GM20431 (cell line): ENCODE measurements around the gene MPPE1.
"Not testable (repeated sequence)": the region's sequence is repeated elsewhere in the genome, so short reads cannot be mapped to it uniquely, and the experiment has no call there.

ENCODE experiments used
- in situ Hi-C: fragments of 300-500 bp; cut with MseI, MboI; formaldehyde crosslinking; loops from one replicate; pipeline ENCODE4 v1.15.0; 2020; ENCODE audit warnings: low sequenced_read_pairs; ENCODE audit not compliant: unreplicated experiment

MPPE1 gene

DNA sequence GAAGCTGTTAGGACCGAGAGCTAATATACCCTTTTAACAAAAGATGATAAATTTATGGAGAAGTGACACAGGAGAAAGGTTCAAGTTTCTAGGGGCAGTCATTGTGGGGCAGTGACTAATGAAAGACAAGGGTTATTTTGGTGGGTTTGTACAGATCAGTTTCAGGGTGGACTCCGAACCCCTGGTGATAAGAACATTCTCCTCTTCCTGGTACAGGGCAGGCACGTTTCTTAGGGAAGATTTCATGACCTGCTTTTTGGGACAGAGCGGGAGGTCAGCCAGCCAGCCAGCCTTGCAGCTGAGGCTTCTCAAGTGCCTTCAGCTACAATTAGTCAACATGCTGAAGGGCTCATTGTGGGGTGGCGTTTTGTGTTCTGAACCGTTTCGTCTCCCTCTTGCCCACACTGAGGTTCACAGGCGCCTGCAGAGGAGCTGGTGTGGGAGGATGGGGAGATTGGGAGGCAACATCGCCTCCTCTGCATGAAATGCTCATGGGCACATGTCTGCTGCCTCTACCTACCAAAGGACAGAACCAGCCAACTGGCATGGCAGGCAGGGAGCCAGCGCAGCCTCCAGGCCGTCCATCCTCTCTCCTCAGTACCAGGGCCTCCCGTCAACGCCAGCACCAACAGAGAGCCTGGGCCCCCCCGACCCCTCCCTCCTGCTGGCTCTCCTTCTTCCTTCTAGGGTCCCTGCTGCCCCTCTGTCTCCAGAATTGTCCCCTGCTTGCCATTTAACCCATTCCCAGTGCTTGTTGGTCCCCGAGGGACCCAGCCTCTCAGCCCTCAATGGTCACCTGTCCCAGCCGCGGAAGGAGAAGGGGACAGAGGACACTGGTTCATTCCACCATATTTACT, 47.3 kb downstream of the MPPE1 start:
- in situ Hi-C loops: no loop called here

DNA sequence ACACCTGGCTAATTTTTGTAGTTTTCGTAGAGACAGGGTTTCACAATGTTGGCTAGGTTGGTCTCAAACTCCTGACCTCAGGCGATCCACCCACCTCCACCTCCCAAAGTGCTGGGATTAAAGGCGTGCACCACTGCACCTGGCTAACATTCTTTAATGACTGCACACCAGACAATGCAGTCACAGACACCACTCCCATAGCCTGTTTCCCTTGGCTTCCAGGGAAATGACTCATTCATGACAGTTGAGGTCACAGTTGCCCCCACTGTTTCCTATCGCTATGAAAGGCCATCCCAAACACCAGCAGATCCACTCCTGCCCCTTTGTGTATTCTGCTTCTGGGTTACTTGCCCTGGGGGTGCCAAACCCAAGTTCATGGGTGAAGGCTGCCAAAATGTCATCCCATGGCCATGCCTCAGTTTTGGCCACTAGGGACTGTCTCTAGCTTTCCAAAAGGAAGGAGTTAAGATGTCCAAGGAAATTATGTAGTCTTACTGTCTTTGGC, 48.2 kb downstream of the MPPE1 start:
- in situ Hi-C loops: no loop called here

DNA sequence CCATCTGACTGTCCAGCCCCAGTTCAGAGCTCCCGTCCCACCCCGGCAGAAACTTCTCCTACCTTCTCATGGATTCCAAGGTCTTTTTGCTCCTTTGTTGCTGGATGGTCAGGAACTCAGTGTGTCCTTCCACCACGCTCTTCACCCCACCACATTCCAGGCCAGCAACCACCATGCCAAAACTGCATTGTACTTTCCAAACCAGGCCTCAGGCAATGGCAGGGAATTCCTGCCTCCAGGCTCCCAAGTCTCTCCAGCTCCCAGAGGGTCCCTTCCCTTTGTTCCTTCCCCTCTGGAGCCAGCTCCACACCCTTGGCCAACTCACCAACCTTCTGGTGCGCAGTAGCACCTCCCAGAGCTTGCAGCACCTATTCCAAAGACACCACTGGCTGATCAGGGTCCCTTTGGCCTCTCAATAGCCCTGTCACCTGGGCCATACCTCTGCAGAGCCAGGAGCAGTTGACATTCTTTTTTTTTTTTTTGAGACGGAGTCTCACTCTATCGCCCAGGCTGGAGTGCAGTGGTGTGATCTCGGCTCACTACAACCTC, 48.8 kb downstream of the MPPE1 start:
- in situ Hi-C loops: no loop called here

DNA sequence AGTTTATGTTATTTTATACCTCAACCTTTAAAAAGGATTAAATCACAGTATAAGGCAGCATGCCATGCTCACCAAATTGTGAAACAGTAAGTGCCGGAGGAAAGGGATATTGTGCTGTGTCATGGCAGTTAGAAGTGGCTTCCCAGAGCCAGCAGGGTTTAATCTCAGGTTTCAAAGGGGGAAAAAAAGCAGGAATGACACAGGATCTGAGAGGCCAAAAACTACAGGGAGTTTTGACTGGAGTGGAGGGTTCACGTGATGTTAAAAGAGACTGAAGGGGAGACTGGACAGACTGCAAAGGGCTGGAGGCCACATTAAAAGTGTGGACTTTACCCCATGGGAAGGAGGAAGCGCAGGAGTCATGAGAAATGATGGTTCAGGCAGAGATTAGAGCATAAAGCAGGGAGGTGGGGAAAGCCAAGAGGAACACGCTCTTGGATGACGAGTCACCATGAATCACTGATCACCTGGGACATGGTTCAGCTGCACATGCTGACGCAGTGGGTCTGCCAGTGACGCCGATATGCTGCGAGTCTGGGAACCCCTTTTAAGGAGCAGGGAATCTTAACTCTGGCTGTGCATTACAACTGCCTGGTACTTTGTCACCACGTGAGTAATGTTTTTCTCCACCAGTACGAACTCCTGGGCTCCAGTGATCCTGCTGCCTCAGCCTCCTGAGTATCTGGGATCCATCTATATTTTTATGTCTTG, 50.8 kb downstream of the MPPE1 start:
- in situ Hi-C loops: no loop called here

DNA sequence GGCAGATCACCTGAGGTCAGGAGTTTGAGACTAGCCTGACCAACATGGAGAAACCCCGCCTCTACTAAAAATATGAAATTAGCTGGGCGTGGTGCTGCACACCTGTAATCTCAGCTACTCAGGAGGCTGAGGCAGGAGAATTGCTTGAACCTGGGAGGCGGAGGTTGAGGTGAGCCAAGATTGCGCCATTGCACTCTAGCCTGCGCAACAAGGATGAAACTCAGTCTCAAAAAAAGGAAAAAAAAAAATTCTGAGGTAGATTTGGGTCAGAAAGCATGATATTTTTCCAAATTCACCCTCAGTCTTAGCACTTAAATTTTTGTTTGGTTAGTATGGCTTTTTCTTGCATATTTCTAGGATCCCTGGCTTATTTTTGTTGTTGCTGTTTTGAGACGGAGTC, 53.6 kb downstream of the MPPE1 start:
- in situ Hi-C loops: not testable (repeated sequence)

DNA sequence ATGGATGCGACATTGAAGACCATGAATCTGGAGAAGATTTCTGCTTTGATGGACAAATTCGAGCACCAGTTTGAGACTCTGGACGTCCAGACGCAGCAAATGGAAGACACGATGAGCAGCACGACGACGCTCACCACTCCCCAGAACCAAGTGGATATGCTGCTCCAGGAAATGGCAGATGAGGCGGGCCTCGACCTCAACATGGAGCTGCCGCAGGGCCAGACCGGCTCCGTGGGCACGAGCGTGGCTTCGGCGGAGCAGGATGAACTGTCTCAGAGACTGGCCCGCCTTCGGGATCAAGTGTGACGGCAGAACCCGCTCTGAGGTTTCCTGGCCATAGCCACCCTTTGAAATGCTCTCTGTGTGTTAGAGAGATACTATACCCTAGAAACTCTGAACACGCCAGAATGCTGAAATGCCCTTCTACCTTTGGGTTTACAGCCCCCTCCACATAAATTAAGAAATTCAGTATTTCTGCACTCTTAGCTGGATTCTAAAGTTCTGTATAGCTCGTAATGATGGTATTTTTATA, 56.2 kb downstream of the MPPE1 start:
- in situ Hi-C loops: no loop called here

DNA sequence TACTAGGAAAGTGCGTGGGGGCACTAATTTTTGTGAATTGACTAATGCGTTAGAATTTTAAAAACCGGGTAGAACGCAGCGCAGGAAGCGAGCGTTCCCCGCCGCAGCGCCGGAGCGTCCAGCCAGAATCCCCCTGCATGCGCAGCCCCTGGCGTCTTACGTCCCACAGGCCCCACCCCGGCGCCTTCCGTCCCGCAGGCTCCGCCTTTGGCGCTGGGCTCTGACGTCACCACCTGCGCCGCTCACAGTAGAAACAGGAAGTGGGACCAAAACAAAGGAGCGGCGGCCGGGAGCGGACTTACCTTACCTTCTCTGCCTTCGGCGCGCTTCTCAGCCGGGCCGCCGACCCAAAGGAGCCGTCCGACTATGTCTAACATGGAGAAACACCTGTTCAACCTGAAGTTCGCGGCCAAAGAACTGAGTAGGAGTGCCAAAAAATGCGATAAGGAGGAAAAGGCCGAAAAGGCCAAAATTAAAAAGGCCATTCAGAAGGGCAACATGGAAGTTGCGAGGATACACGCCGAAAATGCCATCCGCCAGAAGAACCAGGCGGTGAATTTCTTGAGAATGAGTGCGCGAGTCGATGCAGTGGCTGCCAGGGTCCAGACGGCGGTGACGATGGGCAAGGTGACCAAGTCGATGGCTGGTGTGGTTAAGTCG, 56.8 kb downstream of the MPPE1 start, which contains the start of gene CHMP1B:
CHMP1B (plus strand) TSS at position 268 of the 660 bp plus-strand sequence; CDS start at position 367, 99 bp downstream.
- in situ Hi-C loops: no loop called here

DNA sequence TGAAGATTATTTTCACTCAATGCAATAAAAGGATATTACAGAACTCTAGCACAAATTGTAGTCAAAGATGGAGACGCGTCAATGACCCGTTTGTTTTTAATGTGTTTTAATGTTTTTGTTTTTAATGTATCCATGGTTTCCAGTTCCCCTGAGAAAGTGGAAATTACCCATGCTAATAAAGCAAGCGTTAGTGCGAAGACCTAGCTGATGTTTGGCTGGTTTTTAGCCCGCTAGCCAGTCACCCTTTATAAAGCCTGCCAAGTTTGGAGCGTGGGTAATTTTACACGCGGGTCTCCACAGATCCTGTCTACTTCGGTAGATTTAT, 57.3 kb downstream of the MPPE1 start:
- in situ Hi-C loops: no loop called here

DNA sequence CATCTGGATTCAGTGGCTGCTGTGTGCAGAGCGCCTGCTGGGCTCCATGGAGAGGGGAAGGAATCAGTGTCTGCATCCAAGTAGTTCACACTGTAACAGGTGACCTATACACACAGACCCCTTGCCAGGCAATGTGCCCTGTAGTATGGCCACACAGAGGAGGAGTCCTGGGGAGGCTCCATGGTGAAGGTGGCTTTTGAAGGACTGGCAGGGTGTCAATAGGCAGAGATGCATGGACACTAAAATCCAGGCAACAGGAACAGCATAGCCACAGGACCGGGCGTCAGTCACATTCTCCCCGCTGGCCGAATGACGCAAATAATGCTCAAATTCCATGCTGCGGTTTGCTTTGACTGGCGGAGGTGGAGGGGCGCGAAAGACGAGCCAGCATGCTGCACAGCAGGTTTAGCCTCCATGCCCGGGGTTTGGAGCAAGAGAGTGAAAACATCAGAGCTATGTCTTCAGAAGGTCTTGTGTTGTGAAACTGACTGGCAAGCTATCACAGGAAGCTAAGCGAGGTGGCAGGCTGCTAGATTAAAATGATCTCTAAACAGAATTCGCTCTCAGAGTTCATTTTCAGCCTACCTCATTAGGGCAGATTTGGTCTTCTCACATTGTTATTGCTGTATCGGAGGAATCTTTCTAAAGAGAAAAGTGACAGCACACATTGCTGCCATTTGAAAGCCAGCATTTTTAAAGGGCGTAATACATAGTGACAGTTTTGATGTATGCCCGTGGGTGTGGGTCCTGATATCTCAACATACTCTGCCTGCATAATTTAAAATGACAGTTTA, 58.1 kb downstream of the MPPE1 start:
- in situ Hi-C loops: no loop called here

DNA sequence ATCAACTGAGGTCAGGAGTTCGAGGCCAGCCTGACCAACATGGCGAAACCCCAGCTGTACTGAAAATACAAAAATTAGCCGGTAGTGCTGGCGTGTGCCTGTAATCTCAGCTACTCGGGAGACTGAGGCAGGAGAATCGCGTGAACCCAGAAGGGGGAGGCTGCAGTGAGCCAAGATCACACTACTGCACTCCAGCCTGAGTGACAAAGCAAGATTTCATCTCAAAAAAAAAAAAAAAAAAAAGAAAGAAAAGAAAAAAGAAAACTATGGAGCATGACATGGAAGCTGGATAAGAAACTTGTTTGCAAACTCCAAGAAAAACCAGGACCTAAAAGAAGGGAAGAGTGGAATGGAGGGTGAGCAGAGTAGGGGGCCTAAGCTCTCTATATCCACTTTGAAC, 58.8 kb downstream of the MPPE1 start:
- in situ Hi-C loops: no loop called here

DNA sequence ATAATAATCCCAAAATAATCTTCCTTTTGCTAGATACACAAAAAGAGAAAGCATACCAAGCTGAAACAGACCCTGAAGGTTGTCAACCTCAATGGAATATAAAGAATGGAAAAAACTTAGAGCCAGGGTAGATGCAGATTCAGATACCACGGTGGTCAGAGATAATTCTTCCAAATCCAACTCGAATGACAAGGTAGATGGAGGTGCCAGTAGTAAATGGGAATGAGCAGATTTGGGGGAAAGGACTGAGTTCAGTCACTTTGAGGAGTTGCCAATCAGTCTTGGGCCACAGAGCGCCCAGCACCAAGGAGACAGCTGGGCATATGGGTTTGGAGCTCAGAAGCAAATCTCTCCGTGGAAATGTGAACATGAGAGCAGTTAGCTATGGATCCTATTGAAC, 60.3 kb downstream of the MPPE1 start:
- in situ Hi-C loops: no loop called here

DNA sequence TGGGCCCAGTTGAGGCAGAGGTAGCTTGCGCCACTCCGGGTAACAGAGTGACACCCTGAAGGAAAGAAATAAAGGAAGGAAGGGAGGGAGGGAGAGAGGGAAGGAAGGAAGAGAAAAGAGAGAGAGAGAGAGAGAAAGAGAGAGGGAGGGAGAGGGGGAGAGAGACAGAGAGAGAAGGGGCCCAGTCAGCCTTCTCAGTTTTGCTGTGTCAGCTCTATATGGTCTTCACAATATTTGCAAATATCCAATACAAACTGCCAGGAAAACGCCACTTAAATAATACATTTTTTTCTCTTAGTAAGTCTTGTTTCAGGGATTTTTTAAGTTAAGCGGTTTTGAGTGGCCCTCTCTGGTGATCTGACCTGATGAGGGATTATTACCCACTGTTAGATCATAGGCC, 62.5 kb downstream of the MPPE1 start:
- in situ Hi-C loops: no loop called here

DNA sequence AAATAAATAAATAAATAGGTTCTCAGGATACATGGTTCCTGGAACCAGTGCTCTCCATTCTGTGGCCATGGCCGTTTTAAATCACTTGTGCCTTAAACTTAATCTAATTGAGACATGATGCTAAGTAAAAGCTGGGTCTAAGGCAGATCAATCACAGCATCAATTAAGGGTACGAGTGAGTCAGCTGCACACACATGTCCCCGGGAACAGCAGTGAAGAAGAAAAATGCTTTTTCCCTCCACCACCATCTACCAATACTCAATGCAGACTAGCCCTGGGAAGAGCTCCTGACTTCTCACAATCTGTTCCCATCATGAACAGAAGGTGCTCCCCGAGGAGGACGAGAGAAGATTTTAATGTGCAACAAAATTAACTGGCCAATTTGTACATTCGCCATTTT, 63.7 kb downstream of the MPPE1 start:
- in situ Hi-C loops: no loop called here

DNA sequence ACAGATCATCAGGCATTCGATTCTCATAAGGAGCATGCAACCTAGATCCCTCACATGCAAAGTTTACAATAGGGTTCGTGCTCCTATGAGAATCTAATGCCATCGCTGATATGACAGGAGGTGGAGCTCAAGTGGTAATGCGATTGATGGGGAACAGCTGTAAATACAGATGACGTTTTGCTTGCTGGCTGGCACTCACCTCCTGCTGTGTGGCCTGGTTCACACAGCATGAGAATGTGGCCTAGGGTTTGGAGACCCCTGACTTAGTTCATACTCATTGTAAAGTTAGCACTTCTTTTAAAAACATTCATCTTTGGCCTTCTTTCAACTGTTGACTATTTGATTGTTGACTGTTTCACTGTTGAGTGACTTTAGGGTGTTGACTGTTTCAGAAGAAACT, 65.6 kb downstream of the MPPE1 start:
- in situ Hi-C loops: no loop called here

DNA sequence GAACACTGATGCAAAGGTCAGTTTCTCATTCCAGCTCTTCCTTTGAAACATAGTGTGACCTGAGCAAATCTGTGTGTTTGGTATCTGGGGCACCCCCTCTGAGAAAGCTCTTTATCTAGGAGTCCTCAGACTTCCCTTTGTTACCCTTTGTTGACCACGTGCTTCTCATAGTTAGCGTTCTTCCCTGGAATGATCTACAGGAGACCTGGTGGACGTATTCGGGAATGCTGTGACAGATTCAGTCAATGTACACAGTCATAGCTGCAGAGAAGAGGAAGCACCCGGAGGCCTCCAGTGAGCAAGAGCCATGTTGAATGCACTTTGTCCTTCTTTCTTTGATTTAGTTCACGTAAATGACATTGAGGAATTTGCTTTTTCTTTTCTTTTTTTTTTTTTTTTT, 67.6 kb downstream of the MPPE1 start:
- in situ Hi-C loops: no loop called here

DNA sequence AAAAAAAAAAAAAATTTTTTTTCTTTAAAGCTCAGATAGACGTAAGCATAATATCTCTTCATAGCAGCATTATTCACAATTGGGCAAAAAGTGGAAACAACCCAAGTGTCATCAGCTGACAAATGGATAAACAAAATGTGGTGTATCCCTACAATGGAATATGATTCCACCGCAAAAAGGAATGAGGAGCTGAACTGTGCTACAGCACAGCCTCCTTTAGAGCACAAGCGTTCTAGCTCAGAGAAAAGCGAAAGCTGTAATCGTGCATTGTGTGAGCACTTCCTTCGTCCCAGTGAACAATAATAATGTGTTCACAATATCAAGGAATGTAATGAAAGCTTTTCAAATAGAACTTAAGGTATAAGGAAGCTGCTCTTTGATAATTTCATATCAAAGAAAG, 68.6 kb downstream of the MPPE1 start:
- in situ Hi-C loops: no loop called here

DNA sequence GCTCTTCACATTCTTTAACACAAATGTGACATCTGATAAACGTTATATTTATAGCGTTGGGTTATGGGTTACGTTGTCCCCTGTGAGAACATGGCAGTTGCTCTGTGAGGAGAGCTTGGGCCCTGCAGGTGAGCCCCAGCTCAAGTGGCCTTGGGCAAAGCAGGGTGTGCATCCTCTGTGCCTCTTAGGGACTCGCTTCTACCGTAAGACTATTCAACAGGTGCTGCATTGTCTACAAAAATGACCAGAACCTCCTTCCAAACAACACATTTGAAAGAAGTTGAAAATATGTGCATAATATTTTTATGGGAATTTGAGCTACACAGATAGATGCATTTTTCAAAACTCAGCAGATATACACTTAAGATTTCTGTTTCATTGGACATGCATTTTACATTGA, 73.3 kb downstream of the MPPE1 start:
- in situ Hi-C loops: no loop called here
